Measurements from ENCODE around the gene SYNGR2.
A peak's percentile ranks its signal among the peaks of the same experiment; 100 is the strongest.

SYNGR2 gene

DNA sequence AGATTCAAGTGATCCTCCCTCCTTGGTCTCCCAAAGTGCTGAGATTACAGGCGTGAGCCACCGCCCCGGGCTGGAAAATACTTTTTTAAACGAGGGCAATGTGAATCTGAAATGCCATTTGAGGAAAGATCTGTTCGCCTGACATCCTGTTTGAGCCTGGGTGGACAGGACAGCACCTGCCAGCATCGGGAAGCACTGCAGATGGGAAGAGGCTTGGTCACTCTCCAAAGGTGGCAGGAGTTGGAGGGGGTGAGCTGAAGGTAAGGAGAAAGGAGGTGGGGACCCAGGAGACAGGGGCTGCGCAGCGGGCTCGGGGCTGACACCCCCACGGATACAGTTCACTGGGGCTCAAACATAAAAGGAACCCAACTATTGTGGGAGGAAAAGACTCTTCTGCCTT is 41.7 kb downstream of the SYNGR2 start:
- no peaks in the 10 kb centered on the region for H3K9me3 ChIP-seq (ENCODE audit: low read depth, low read length)
- no peak overlapping the region for H3K9ac ChIP-seq (ENCODE audit: insufficient read length)
- TF ChIP-seq POLR2AphosphoS5 (IDR thresholded peaks at IDR 0.05; ENCODE audit: borderline replicate concordance, low read depth, low read length) = no peak
- no peak for TF ChIP-seq EZH2 (IDR thresholded peaks at IDR 0.05)
- no peak for TF ChIP-seq FOXP2 (optimal IDR thresholded peaks at IDR 0.05; ENCODE audit: control extremely low read depth, extremely low read length, insufficient read depth)
- H3K27ac ChIP-seq = no peak overlapping the region
- no peak overlapping the region for H3K4me3 ChIP-seq
- no peak for DNase-seq (ENCODE audit: low read depth, low spot score)
- no peaks in the 10 kb centered on the region for H3K36me3 ChIP-seq (ENCODE audit: insufficient read depth, low read length)

DNA sequence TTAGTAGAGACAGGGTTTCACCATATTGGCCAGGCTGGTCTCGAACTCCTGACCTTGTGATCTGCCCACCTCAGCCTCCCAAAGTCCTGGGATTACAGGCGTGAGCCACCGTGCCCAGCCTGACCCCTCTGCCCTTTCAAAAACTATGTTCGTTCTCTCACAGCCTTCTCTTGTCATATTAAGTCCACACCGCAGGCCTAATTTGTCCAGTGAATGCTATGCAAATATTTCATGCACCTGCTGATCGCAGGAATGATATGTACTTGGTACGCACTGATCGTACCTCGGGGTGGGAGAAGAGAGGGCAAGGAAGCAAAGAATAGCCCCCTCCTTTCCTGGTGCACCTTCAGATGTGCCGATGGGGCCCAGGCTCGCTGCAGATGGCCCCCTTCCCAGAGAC is 42.7 kb downstream of the SYNGR2 start:
- no peak overlapping the region for H3K9ac ChIP-seq (ENCODE audit: insufficient read length)
- H3K36me3 ChIP-seq (ENCODE audit: insufficient read depth, low read length) = peaks cover 6% of the 10 kb centered on the region
- H3K27ac ChIP-seq = no peak overlapping the region
- no peak for DNase-seq (ENCODE audit: low read depth, low spot score)
- TF ChIP-seq FOXP2 (optimal IDR thresholded peaks at IDR 0.05; ENCODE audit: control extremely low read depth, extremely low read length, insufficient read depth) (no peak), POLR2AphosphoS5 (IDR thresholded peaks at IDR 0.05; ENCODE audit: borderline replicate concordance, low read depth, low read length) (no peak), EZH2 (IDR thresholded peaks at IDR 0.05) (no peak)
- no peaks in the 10 kb centered on the region for H3K9me3 ChIP-seq (ENCODE audit: low read depth, low read length)
- H3K4me3 ChIP-seq = no peak overlapping the region

DNA sequence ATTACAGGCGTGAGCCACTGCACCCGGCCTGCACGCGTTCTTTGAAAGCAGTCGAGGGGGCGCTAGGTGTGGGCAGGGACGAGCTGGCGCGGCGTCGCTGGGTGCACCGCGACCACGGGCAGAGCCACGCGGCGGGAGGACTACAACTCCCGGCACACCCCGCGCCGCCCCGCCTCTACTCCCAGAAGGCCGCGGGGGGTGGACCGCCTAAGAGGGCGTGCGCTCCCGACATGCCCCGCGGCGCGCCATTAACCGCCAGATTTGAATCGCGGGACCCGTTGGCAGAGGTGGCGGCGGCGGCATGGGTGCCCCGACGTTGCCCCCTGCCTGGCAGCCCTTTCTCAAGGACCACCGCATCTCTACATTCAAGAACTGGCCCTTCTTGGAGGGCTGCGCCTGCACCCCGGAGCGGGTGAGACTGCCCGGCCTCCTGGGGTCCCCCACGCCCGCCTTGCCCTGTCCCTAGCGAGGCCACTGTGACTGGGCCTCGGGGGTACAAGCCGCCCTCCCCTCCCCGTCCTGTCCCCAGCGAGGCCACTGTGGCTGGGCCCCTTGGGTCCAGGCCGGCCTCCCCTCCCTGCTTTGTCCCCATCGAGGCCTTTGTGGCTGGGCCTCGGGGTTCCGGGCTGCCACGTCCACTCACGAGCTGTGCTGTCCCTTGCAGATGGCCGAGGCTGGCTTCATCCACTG is 45.8 kb downstream of the SYNGR2 start, which contains the start of gene BIRC5:
Gene BIRC5, plus strand, starts transcription at position 238 of the 690 bp plus-strand sequence. Its CDS starts 64 bp downstream, at position 302.
- Histone ChIP-seq H3K4me3 (peak within 1 kb of the TSS; percentile 83), H3K9me3 (ENCODE audit: low read depth, low read length) (no peaks in the 10 kb centered on the region), H3K27ac (peak within 1 kb of the TSS; percentile 85), H3K36me3 (ENCODE audit: insufficient read depth, low read length) (peaks cover 30% of the 10 kb centered on the region), H3K9ac (ENCODE audit: insufficient read length) (peak within 1 kb of the TSS; percentile 88)
- no peak for TF ChIP-seq FOXP2 (optimal IDR thresholded peaks at IDR 0.05; ENCODE audit: control extremely low read depth, extremely low read length, insufficient read depth)
- peak; percentile 87 for TF ChIP-seq POLR2AphosphoS5 (IDR thresholded peaks at IDR 0.05; ENCODE audit: borderline replicate concordance, low read depth, low read length)
- peak; percentile 16 for DNase-seq (ENCODE audit: low read depth, low spot score)

DNA sequence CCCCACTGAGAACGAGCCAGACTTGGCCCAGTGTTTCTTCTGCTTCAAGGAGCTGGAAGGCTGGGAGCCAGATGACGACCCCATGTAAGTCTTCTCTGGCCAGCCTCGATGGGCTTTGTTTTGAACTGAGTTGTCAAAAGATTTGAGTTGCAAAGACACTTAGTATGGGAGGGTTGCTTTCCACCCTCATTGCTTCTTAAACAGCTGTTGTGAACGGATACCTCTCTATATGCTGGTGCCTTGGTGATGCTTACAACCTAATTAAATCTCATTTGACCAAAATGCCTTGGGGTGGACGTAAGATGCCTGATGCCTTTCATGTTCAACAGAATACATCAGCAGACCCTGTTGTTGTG is 46.3 kb downstream of the SYNGR2 start:
- peak overlapping the region; percentile 85 for H3K27ac ChIP-seq
- H3K9me3 ChIP-seq (ENCODE audit: low read depth, low read length) = no peaks in the 10 kb centered on the region
- DNase-seq (ENCODE audit: low read depth, low spot score) = no peak
- no peak for TF ChIP-seq POLR2AphosphoS5 (IDR thresholded peaks at IDR 0.05; ENCODE audit: borderline replicate concordance, low read depth, low read length)
- no peak for TF ChIP-seq EZH2 (IDR thresholded peaks at IDR 0.05)
- no peak for TF ChIP-seq FOXP2 (optimal IDR thresholded peaks at IDR 0.05; ENCODE audit: control extremely low read depth, extremely low read length, insufficient read depth)
- H3K4me3 ChIP-seq = peak overlapping the region; percentile 83
- H3K9ac ChIP-seq (ENCODE audit: insufficient read length) = peak overlapping the region; percentile 88
- H3K36me3 ChIP-seq (ENCODE audit: insufficient read depth, low read length) = peaks cover 35% of the 10 kb centered on the region

DNA sequence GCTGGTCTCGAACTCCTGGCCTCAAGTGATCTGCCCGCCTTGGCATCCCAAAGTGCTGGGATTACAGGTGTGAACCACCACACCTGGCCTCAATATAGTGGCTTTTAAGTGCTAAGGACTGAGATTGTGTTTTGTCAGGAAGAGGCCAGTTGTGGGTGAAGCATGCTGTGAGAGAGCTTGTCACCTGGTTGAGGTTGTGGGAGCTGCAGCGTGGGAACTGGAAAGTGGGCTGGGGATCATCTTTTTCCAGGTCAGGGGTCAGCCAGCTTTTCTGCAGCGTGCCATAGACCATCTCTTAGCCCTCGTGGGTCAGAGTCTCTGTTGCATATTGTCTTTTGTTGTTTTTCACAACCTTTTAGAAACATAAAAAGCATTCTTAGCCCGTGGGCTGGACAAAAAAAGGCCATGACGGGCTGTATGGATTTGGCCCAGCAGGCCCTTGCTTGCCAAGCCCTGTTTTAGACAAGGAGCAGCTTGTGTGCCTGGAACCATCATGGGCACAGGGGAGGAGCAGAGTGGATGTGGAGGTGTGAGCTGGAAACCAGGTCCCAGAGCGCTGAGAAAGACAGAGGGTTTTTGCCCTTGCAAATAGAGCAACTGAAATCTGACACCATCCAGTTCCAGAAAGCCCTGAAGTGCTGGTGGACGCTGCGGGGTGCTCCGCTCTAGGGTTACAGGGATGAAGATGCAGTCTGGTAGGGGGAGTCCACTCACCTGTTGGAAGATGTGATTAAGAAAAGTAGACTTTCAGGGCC is 51.2 kb downstream of the SYNGR2 start:
- Histone ChIP-seq H3K36me3 (ENCODE audit: insufficient read depth, low read length) (peaks cover 74% of the 10 kb centered on the region), H3K9me3 (ENCODE audit: low read depth, low read length) (no peaks in the 10 kb centered on the region), H3K4me3 (no peak overlapping the region), H3K9ac (ENCODE audit: insufficient read length) (no peak overlapping the region), H3K27ac (no peak overlapping the region)
- TF ChIP-seq EZH2 (IDR thresholded peaks at IDR 0.05) (no peak), POLR2AphosphoS5 (IDR thresholded peaks at IDR 0.05; ENCODE audit: borderline replicate concordance, low read depth, low read length) (no peak), FOXP2 (optimal IDR thresholded peaks at IDR 0.05; ENCODE audit: control extremely low read depth, extremely low read length, insufficient read depth) (no peak)
- no peak for DNase-seq (ENCODE audit: low read depth, low spot score)
